LNCAP (cell line): ENCODE measurements around the gene CD27.

Source experiments
- CTCF ChIP-seq: fragments of 450-650 bp; IDR thresholded peaks from 2 replicates; pipeline ENCODE4 v1.5.1; 2017; ENCODE audit warnings: mild to moderate bottlenecking

CD27 gene

GRCh38 chr12:6444704-6445688, at the start of gene CD27:
Gene CD27, plus strand, starts transcription at chr12:6444955. Its CDS starts 141 bp downstream, at chr12:6445096.
- no peak for TF ChIP-seq CTCF

- no peak for TF ChIP-seq CTCF
Observed at GRCh38 chr12:6396031-6396430, 48.7 kb upstream of the CD27 start.

- TF ChIP-seq CTCF = no peak
Observed at GRCh38 chr12:6399884-6400644, 44.7 kb upstream of the CD27 start.

- no peak for TF ChIP-seq CTCF
Observed at GRCh38 chr12:6404390-6404789, 40.4 kb upstream of the CD27 start.

GRCh38 chr12:6405963-6406362, 38.8 kb upstream of the CD27 start:
- no peak for TF ChIP-seq CTCF

- no peak for TF ChIP-seq CTCF
Observed at GRCh38 chr12:6407236-6407954, 37.4 kb upstream of the CD27 start.

GRCh38 chr12:6416596-6416995, 28.2 kb upstream of the CD27 start:
- TF ChIP-seq CTCF = no peak
